Testis (tissue), 2 donors: ENCODE measurements around the gene LY6G5B.

Experiments
- POLR2A ChIP-seq: fragments of 450-650 bp; IDR thresholded peaks from one replicate; pipeline ENCODE4 v1.6.1; 2017; ENCODE audit warnings: antibody characterized with exemption, mild to moderate bottlenecking, moderate library complexity
- TF ChIP-seq, protein P1 (sequence below), 3 experiments: fragments of 450-650 bp in 2 of 3; fragments of 200-600 bp in 1 of 3; sonication (generic) in 1 of 3; IDR thresholded peaks; one replicate each; pipeline ENCODE4 v1.5.1; 2016 to 2019; ENCODE audit warnings: antibody characterized with exemption in 3 of 3, mild to moderate bottlenecking in 2 of 3, moderate library complexity in 1 of 3

DNA sequence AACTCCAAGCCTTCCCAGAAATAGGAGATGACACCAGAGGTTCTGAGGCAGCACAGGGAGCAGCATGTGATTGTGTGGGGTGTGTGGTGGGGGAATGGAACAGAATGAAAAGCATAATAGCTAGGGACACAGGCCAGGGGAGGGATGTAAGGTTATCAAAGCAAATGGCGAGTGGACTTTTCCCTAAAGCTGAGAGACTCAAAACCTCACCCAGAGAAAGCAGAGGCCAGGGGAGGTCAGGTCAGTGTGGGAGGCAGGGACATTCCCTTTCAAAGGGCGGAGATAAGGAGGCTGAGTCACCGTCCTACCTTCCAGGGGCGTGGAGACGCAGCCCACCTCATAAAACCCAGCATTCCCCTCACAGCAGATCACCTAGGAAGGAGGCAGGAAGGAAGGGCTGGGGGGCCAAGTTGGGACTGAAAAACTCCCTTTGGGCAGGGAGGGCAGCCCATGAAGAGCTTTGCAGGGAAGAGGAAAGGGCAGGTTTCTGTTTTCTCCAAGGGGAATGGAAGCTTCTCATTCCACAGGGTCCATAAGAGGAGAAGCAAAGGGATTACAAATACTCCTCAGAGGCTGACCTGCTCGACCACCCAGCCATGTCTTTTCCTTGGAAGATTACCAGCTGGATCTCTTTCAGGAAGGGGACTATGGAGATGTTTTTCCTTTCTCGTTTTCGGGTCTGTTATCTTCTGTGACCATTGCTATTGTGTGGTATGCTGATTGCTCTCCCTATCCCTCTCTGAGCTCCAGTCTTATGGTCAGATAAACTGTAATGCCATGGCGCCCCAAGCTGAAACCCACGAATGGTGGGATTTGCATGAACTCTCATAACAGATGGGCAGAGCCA lies 20.7 kb downstream of the LY6G5B start:
- TF ChIP-seq, protein P1, sequence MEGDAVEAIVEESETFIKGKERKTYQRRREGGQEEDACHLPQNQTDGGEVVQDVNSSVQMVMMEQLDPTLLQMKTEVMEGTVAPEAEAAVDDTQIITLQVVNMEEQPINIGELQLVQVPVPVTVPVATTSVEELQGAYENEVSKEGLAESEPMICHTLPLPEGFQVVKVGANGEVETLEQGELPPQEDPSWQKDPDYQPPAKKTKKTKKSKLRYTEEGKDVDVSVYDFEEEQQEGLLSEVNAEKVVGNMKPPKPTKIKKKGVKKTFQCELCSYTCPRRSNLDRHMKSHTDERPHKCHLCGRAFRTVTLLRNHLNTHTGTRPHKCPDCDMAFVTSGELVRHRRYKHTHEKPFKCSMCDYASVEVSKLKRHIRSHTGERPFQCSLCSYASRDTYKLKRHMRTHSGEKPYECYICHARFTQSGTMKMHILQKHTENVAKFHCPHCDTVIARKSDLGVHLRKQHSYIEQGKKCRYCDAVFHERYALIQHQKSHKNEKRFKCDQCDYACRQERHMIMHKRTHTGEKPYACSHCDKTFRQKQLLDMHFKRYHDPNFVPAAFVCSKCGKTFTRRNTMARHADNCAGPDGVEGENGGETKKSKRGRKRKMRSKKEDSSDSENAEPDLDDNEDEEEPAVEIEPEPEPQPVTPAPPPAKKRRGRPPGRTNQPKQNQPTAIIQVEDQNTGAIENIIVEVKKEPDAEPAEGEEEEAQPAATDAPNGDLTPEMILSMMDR (IDR thresholded peaks at IDR 0.05) = no peak
- no peak for TF ChIP-seq POLR2A
